NCI-H146 treated with DMSO at 0.1 percent for 48 hours (cell line): Measurements from ENCODE around the gene HSF2BP.
"Not testable (repeated sequence)": the region's sequence is repeated elsewhere in the genome, so short reads cannot be mapped to it uniquely, and the experiment has no call there.

Source experiments
- DNase-seq: peaks from one replicate; lab custom pipeline; 2025; ENCODE audit not compliant: unreplicated experiment; lab: John Stamatoyannopoulos, UW

The HSF2BP gene

DNA sequence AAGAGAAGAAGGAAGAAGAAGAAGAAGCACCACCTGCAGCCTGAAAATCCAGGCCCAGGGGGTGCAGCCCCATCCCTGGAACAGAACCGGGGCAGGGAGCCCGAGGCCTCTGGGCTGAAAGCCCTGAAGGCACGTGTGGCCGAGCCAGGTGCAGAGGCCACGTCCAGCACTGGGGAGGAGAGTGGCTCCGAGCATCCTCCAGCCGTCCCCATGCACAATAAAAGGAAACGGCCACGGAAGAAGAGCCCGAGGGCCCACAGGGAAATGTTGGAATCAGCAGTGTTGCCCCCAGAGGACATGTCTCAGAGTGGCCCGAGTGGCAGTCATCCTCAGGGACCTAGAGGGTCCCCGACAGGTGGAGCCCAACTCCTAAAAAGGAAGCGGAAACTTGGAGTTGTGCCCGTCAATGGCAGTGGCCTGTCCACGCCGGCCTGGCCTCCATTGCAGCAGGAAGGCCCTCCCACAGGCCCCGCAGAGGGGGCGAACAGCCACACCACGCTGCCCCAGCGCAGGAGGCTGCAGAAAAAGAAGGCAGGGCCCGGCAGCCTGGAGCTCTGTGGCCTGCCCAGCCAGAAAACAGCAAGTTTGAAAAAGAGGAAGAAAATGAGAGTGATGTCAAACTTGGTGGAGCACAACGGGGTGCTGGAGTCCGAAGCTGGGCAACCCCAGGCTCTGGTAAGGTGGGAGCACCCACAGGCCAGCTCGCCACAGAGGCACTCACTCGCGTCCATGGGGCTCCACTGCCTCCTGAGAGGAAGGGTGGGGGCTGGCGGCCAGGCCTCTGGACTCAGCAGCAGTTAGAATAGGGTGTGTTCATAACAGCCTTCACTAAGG, 28.5 kb upstream of the HSF2BP start:
- no peak for DNase-seq

DNA sequence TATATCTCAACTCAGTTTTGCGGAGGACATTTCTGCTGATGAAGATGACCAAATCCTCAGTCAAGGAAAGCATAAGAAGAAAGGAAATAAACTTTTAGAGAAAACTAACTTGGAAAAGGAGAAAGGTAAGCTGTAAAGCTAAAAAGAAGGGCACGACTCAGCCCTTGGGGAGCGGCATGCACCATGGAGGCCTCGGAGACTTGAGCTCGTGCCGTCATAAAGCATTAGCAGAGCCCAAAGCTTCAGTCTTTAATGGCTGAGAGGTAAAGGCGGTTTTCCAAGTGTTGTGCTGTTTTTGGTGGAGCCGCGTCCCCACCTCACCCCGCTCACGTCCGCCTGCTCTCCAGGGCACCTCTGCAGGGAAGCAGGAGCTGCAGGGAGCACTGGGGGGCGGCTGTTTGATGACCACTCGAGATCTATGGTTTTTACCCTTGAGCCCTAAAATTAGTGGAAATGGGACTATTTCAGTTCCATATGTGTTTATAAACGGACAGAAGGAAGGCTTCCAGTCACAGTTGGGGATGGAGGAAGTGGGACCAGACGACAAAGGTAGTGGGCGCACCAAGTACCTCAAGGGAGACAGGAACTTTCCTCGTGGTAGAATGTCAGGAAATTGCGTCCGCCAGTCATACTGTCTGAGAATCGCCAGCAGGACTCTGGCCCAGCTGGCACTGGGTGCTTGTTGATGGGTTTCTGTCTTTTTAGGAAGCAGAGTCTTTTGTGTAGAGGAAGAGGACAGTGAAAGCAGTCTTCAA, 27.7 kb upstream of the HSF2BP start:
- DNase-seq, result no peak

DNA sequence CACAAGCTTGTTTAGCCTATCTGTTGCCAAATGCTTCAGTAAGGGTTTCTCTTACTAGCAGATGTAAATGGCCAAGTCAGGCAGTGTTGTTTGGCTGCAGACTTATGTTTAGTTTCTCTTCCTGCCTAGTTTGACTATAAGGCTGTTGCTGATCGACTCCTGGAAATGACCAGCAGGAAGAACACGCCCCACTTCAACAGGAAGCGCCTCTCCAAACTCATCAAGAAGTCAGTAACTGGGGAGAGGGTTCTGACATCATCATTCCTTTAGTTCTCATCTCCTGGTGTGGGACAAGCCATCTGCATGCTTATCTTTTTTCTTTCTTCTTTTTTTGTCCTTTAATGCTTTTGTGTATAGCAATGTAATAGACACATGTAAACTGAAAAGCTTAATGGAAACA, 25.1 kb upstream of the HSF2BP start:
- no peak for DNase-seq

DNA sequence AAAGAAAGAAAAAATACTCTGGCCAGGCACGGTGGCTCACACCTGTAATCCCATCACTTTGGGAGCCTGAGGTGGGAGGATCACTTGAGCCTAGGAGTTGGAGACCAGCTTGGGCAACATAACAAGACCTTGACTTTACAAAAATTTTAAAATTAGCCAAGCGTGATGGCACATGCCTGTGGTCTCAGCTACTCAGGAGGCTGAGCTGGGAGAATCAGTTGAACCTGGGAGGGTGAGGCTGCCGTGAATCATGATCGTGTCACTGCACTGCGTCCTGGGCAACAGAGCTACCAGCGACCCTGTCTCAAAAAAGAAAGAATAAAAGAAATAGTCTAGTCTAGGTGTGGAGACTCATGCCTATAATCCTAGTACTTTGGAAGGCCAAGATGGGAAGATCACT, 22.4 kb upstream of the HSF2BP start:
- no peak for DNase-seq

DNA sequence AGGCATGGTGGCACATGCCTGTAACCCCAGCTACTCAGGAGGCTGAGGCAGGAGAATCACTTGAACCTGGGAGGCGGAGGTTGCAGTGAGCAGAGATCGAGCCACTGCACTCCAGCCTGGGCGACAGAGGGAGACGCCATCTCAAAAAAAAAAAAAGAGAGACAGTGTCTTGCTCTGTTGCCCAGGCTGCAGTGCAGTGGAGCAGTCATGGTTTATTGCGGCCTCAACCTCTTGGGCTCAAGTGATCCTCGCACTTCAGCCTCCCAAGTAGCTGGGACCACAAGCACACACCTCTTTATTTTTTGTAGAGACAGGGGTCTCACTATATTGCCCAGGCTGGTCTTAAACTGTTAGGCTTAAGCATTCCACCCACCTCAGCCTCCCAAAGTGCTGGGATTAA, 21.1 kb upstream of the HSF2BP start:
- DNase-seq, result not testable (repeated sequence)

DNA sequence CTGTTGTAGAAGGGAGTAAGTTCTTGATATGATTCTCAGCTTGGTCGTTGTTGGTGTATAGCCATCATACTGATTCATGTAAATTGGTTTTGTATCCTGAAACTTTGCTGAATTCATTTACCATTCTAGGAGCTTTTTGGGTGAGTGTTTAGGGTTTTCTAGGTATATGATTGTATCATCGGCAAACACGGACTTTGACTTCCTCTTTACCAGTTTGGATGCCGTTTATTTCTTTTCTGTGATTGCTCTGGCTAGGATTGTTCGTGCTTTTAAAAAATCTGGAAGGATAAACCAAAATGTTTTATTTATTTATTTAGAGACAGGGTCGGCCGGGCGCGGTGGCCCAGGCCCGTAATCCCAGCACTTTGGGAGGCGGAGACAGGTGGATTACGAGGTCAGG, 20.7 kb upstream of the HSF2BP start:
- DNase-seq, result no peak

DNA sequence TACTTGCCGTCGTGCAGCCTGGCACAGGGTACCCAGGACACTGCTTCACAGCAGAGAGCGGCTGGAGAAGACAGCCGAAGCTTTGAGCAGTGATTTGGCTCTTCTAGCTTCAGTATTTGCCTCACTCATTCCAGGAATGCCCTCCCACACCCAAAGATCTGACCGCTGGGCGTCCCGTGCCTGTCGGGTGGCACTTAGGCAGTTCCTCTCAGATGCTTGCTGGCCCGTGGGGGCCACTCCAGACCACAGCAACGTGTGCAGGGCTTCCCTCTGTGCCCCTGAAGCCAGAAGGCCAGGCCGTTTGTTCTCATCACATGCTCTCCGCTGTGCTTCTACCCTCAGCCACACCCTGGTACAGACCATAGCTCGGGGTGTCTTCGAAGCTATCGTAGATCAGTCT, 17.1 kb upstream of the HSF2BP start:
- DNase-seq, result no peak

DNA sequence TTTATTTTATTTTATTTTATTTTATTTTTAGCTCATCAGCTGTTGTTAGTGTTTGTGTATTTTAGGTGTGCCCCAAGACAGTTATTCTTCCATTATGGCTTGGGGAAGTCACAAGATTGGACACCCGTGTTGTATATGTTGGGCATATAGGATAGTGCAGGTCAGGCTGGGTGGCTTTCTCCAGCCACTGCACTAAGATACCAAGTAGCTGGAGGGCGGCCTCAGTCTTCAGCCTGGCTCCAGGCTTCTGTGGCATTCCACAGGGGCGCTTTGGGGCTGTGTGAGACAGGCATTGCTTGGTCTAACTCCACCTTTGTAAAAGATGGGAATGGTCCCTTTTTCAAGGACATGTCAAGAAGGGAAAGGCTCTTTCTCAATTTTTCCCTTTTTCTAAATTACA, 16.6 kb upstream of the HSF2BP start:
- DNase-seq, result no peak

DNA sequence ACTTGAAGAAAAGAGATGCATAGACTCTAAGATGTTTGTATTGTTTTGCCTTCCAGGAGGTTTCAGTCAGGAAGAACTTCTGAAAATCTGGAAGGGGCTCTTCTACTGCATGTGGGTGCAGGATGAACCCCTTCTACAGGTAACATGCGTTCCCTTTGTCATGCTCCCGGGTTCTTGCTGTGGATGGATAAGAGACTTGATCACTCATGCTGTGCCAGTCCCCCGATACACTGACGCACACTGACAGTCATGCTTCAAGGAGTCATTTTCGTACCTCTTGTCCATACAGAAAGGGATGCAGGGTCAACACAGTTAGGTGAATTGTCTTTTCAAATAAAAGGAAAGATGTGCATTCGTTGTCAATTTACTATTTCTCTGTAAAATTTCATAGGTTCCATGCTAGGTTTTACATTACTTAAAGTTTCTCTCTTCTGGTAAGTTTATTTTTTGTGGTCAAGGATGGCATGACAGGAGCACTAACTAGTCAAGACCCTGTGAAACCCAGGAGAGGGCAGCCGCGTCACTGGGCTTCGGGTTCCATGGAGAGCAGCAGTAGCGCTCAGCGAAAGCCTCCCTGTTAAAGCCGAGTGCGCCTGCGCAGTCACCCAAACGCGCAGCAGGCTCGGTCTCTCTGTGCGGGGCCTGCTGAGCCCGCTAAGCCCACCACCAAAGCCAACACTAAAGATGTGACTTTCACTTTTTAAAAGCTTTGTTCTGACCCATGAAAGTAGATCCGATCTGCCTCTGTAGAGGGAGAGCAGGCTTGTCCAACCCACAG, 10.7 kb upstream of the HSF2BP start:
- DNase-seq, result no peak

DNA sequence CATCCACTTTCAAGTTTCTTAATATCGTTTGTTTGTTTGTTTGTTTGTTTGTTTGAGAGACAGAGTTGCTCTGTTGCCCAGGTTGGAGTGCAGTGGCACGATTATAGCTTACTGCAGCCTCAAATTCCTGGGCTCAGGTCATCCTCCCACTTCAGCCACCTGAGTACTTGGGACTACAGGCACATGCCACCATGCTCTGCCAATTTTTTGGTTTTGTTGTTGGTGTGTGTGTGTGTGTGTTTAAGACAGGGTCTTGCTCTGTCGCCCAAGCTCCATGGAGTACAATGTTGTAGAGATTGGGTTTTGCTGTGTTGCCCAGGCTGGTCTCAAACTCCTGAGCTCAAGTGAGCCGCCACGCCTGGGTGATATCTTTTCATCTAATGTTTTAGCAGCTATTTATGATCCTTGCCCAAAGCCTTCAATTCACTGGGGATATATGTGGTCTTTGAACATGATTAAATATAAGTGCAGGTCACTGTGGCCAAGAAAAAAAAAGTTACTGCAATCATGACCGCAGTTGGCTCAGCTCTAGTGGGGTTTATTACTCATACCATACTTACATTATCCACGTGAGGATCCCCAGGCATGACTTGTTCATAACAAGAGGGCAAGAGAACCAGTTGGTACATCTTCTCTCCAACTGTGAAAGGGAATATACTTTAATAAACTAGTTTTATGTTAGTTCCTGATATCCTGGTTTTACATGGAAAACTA, 8.1 kb upstream of the HSF2BP start:
- no peak for DNase-seq

DNA sequence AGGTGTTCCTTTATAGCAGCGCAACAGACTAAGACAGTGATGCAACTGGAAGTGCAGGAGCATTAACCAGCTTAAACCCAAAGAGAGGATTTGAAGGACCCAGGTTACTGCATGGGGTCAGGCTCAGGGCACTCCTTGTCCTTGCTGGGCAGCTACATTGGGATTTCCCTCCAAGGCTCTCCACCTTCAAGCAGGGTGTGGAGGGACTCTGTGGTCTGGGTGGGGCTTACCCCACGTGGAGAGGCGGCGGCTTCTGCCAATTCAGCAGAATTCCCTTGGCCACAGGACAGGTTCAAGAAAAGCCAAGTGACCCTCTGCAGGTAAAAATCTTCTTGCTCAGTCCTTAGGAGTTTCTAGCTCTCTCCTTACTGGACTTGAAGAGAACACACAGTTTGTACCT, 6.6 kb upstream of the HSF2BP start:
- DNase-seq, result no peak

DNA sequence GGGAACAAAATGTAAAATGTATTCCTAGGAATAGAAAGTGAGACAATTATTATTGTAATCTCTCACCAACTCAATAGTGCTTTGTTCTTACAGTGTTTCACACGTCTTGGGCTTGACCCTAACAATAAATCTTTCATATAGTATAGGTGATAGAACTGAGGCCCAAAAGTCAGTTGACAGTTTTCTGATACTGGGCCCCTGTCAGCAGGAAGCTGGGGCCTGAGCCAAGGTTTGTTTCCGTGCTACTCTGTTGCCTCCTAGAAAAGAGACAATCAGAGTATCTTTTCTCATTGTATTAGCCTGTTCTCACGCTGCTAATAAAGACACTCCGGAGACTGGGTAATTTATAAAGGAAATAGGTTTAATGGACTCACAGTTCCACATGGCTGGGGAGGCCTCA, 5.1 kb upstream of the HSF2BP start:
- no peak for DNase-seq

DNA sequence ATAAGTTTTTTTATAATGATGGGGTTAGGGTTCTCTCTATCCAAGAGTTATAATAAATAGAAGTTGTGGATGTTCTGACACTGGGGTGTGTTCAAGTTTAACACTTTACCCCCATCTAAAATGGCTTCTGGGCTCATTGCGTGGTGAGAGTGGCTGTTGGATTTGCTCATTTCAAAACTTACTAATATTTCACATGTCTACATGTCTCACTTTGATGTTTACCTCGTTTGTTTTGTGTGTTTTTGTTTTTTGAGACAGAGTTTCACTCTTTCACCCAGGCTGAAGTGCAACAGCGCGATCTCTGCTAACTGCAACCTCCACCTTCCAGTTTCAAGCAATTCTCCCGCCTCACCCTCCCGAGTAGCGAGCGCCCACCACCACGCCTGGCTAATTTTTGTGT, 3.7 kb upstream of the HSF2BP start:
- DNase-seq, result no peak

DNA sequence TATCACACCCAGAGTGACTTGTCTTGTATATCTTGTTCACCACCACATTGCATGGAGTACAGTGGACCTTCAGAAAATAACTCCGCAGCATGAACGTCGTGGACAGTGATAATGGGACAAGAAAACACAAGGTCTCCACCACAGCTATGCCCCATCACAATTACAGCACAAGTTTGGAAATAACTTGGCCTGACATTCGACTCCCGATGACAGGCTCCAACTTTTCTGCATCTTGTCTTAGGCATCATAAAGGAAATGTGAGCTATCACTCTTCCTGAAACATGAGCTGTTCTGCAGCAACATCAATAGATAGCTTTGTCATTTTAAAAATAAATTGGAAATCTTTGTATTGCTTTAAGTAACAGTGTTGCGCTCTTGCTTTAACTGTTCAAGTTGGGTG, 3.0 kb upstream of the HSF2BP start:
- no peak for DNase-seq

DNA sequence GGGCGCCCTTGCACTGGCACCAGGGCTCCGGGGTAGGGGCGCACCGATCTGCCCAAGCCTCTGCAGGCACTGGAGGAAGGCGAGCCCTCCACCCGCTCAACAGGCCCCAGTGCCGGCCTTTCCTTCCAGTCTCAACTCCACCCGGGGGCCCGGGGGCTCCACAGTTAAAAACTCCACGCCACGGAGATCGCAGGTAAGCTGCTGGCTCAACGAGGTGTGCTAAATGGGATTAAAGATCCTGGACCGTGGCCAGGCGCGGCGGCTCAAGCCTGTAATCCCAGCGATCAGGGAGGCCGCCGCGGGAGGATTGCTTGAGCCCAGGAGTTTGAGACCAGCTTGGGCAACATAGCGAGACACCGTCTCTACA, 536 bp downstream of the HSF2BP start:
- no peak for DNase-seq

DNA sequence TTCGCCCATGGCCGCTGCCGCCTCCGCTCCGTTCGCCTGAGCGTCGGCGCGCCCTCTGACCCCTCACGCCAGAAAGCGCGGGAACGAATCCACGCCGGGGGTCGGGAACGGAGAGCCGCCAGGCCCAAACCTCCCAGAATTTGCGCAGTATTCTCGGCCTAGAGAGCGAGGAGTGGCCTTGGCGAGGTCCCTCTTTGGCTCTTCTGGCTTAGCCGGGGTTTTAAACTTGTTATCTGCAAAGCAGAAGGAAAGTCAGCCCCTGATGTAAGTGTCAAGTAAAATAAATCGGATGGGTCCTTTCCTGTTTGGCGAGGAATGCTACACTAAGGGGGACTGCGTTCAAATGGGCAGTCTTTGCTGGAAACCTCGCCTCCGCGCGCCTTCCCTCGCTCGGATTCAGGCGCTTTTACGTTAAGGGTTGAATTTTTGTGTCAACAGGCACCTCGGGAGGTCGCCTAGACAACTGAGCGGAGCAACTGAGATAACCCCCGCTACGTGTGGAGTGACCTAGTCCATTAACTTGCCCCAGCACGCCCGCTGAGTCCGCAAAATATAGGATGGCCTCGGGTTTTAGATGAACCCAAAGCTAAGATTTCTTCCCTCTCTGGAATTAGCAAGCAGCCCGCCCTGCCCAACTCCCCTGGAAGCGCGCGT, 1.1 kb downstream of the HSF2BP start:
- DNase-seq, result no peak

DNA sequence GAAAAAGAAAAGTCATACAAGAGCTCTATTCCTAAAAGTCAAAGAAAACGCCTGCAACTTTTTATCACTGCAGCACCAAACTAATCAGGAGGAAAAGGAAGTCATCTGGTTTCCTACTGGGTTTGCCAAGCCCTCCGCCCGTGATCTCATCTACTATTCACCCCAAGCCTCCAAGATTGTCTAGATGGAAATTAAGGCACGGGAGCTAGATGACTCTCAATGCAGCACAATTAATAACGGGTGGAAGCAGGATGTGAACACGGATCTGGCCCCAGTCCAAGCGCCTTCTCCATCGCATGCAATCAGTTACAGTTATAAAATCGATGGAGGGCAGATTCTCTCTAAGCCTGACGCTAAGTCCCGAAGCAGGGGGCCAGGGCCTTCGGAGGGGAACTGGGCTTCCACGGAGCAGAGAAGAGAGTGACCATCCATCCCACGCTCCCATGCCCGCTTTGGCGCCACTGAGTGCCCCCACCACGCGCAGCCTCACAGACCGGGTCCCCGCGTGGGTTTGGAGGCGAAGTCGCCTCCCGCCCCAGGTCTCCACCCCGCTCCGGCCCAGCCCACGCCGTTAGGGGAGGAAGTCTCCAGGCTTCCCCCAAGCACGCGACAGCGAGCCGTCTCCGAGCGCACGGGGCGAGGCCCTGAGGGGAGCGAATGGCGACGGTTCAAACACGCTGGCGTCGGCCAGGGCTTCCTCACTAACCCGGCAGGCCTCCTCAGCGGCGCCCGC, 1.8 kb downstream of the HSF2BP start:
- DNase-seq, result no peak

DNA sequence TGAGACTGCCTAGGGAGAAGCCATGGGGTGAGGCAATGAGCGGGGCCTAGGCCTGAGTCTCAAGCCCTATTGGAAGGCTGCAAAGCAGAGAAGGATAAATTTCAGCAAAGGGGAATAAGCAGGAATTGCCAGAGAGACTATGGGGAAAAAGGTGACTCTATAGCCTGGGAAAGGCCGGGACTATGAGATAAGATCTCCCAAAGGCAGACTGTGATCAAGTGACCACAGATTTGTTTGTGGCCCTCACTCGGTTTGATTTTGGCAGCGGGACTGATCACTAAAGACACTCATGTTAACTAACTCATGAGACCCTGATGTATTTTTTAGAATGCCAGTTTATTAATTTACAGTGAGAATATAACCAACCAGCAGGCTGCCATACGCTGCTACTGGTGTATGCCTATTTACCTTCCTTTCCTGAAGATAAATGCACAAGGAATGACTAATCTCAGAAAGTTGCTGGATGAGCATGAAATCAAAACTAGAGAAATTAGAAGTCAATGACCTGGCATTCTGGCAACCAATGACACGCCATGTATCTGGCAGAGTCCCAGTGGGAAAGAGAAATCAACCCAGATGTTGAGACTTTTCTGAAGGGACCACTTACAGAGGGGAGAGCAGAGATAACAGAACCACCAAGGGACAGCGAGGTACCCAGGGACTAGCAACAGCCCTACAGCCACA, 4.3 kb downstream of the HSF2BP start:
- DNase-seq, result no peak

DNA sequence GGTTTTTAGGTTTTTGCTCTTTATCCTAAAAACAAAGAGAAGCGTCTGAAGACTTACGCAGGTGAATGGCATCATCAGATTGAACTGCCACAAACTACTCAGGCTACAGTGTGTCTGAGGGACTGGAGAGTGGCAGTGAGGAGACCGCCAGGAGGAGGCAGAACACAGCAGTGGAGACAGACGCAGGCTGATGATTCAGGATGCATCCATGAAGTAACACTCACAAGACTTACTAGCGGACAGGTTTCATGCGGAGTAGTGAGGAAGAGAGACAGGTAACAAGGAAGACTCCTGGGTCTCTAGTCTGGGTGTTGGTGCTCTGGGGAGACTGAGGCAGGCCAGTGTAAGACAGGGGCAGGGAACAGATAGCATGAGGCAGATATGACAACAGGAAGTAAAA, 5.7 kb downstream of the HSF2BP start:
- DNase-seq, result no peak

DNA sequence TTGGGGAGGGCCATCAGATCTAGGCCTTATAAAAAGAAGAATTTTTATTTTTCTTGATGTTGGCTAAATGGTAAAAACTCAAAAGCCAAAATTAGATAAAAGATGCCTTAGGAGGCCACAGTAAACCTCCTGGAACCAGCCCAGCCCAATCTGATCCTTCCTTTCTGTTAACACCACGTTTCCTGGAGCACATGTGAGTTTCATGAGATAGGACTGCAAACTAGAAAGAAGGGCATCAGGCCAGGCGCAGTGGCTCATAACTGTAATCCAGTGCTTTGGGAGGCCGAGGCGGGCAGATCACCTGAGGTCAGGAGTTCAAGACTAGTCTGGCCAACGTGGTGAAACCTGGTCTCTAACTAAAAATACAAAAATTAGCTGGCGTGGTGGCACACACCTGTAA, 6.7 kb downstream of the HSF2BP start:
- DNase-seq, result no peak
